Measurements from ENCODE around the gene FARSA.
A peak's percentile ranks its signal among the peaks of the same experiment; 100 is the strongest.
"Not testable (repeated sequence)": the region's sequence is repeated elsewhere in the genome, so short reads cannot be mapped to it uniquely, and the experiment has no call there.

FARSA gene

GRCh38 chr19:12953138-12953798 is 19.8 kb upstream of the FARSA start:
- Histone ChIP-seq H3K27ac (ENCODE audit: low read depth, low read length, severe bottlenecking) (no peak overlapping the region), H3K9me3 (ENCODE audit: control insufficient read depth, low read length) (no peaks in the 10 kb centered on the region), H3K4me1 (ENCODE audit: control insufficient read depth, insufficient read depth, low read length, poor library complexity, severe bottlenecking) (peaks cover 9% of the 10 kb centered on the region), H3K4me3 (ENCODE audit: extremely low read depth, insufficient read depth, low read length, poor library complexity, severe bottlenecking) (no peak overlapping the region), H3K36me3 (ENCODE audit: control insufficient read depth, insufficient read depth, low read length) (peaks cover 72% of the 10 kb centered on the region)
- 70 to 99% methylated on average over 2 to 8 of the region's 11 CpGs for WGBS, 2 experiments (ENCODE audit: insufficient coverage in 2 of 2)

GRCh38 chr19:12952488-12953137 is 19.1 kb upstream of the FARSA start:
- WGBS, 2 experiments (ENCODE audit: insufficient coverage in 2 of 2), result 88 to 91% methylated on average over 5 to 10 of the region's 12 CpGs
- H3K9me3 ChIP-seq (ENCODE audit: control insufficient read depth, low read length), result no peaks in the 10 kb centered on the region
- H3K27ac ChIP-seq (ENCODE audit: low read depth, low read length, severe bottlenecking), result no peak overlapping the region
- H3K4me3 ChIP-seq (ENCODE audit: extremely low read depth, insufficient read depth, low read length, poor library complexity, severe bottlenecking), result no peak overlapping the region
- peaks cover 79% of the 10 kb centered on the region for H3K36me3 ChIP-seq (ENCODE audit: control insufficient read depth, insufficient read depth, low read length)
- peaks cover 9% of the 10 kb centered on the region for H3K4me1 ChIP-seq (ENCODE audit: control insufficient read depth, insufficient read depth, low read length, poor library complexity, severe bottlenecking)

GRCh38 chr19:12952050-12952449 is 18.5 kb upstream of the FARSA start:
- 99 to 100% methylated on average over 3 to 6 of the region's 6 CpGs for WGBS, 2 experiments (ENCODE audit: insufficient coverage in 2 of 2)
- not testable (repeated sequence) for H3K4me3 ChIP-seq (ENCODE audit: extremely low read depth, insufficient read depth, low read length, poor library complexity, severe bottlenecking); H3K27ac ChIP-seq (ENCODE audit: low read depth, low read length, severe bottlenecking); H3K9me3 ChIP-seq (ENCODE audit: control insufficient read depth, low read length)
- Histone ChIP-seq H3K4me1 (ENCODE audit: control insufficient read depth, insufficient read depth, low read length, poor library complexity, severe bottlenecking) (peaks cover 14% of the 10 kb centered on the region), H3K36me3 (ENCODE audit: control insufficient read depth, insufficient read depth, low read length) (peaks cover 85% of the 10 kb centered on the region)

GRCh38 chr19:12949363-12950283 is 16.1 kb upstream of the FARSA start:
- no peaks in the 10 kb centered on the region for H3K9me3 ChIP-seq (ENCODE audit: control insufficient read depth, low read length)
- 94% methylated on average over 15 of the region's 16 CpGs for WGBS, 2 experiments (ENCODE audit: insufficient coverage in 2 of 2)
- no peak overlapping the region for H3K27ac ChIP-seq (ENCODE audit: low read depth, low read length, severe bottlenecking)
- H3K4me3 ChIP-seq (ENCODE audit: extremely low read depth, insufficient read depth, low read length, poor library complexity, severe bottlenecking), result no peak overlapping the region
- H3K36me3 ChIP-seq (ENCODE audit: control insufficient read depth, insufficient read depth, low read length), result peaks cover 83% of the 10 kb centered on the region
- H3K4me1 ChIP-seq (ENCODE audit: control insufficient read depth, insufficient read depth, low read length, poor library complexity, severe bottlenecking), result peaks cover 14% of the 10 kb centered on the region

- peaks cover 14% of the 10 kb centered on the region for H3K4me1 ChIP-seq (ENCODE audit: control insufficient read depth, insufficient read depth, low read length, poor library complexity, severe bottlenecking)
- no peak overlapping the region for H3K4me3 ChIP-seq (ENCODE audit: extremely low read depth, insufficient read depth, low read length, poor library complexity, severe bottlenecking)
- no peaks in the 10 kb centered on the region for H3K9me3 ChIP-seq (ENCODE audit: control insufficient read depth, low read length)
- H3K36me3 ChIP-seq (ENCODE audit: control insufficient read depth, insufficient read depth, low read length), result peaks cover 85% of the 10 kb centered on the region
- 96 to 99% methylated on average over 23 to 30 of the region's 30 CpGs for WGBS, 2 experiments (ENCODE audit: insufficient coverage in 2 of 2)
- no peak overlapping the region for H3K27ac ChIP-seq (ENCODE audit: low read depth, low read length, severe bottlenecking)
Observed at GRCh38 chr19:12948612-12949362, 15.3 kb upstream of the FARSA start.

GRCh38 chr19:12947702-12948611 is 14.4 kb upstream of the FARSA start:
- 92 to 96% methylated on average over 23 to 26 of the region's 28 CpGs for WGBS, 2 experiments (ENCODE audit: insufficient coverage in 2 of 2)
- no peaks in the 10 kb centered on the region for H3K9me3 ChIP-seq (ENCODE audit: control insufficient read depth, low read length)
- peaks cover 13% of the 10 kb centered on the region for H3K4me1 ChIP-seq (ENCODE audit: control insufficient read depth, insufficient read depth, low read length, poor library complexity, severe bottlenecking)
- no peak overlapping the region for H3K4me3 ChIP-seq (ENCODE audit: extremely low read depth, insufficient read depth, low read length, poor library complexity, severe bottlenecking)
- H3K27ac ChIP-seq (ENCODE audit: low read depth, low read length, severe bottlenecking), result peak overlapping the region; percentile 41
- H3K36me3 ChIP-seq (ENCODE audit: control insufficient read depth, insufficient read depth, low read length), result peaks cover 85% of the 10 kb centered on the region

GRCh38 chr19:12946731-12947496 is 13.4 kb upstream of the FARSA start:
- 47 to 61% methylated on average over 5 to 8 of the region's 14 CpGs for WGBS, 2 experiments (ENCODE audit: insufficient coverage in 2 of 2)
- Histone ChIP-seq H3K36me3 (ENCODE audit: control insufficient read depth, insufficient read depth, low read length) (peaks cover 85% of the 10 kb centered on the region), H3K4me1 (ENCODE audit: control insufficient read depth, insufficient read depth, low read length, poor library complexity, severe bottlenecking) (peaks cover 14% of the 10 kb centered on the region), H3K4me3 (ENCODE audit: extremely low read depth, insufficient read depth, low read length, poor library complexity, severe bottlenecking) (peak overlapping the region; percentile 53), H3K27ac (ENCODE audit: low read depth, low read length, severe bottlenecking) (peak overlapping the region; percentile 99), H3K9me3 (ENCODE audit: control insufficient read depth, low read length) (no peaks in the 10 kb centered on the region)

GRCh38 chr19:12946092-12946721 is 12.7 kb upstream of the FARSA start:
- WGBS, 2 experiments (ENCODE audit: insufficient coverage in 2 of 2), result 0% methylated on average over 26 to 28 of the region's 40 CpGs
- Histone ChIP-seq H3K4me1 (ENCODE audit: control insufficient read depth, insufficient read depth, low read length, poor library complexity, severe bottlenecking) (peaks cover 19% of the 10 kb centered on the region), H3K27ac (ENCODE audit: low read depth, low read length, severe bottlenecking) (peak overlapping the region; percentile 99), H3K4me3 (ENCODE audit: extremely low read depth, insufficient read depth, low read length, poor library complexity, severe bottlenecking) (peak overlapping the region; percentile 53), H3K36me3 (ENCODE audit: control insufficient read depth, insufficient read depth, low read length) (peaks cover 85% of the 10 kb centered on the region), H3K9me3 (ENCODE audit: control insufficient read depth, low read length) (no peaks in the 10 kb centered on the region)

All from mesodermal cell (in vitro differentiated cells).